Epidermal melanocyte (primary cell): ENCODE results near the gene RASGEF1C.

Source experiments
- DNase-seq: peaks from one replicate; pipeline ENCODE4 v3.0.0; 2011; ENCODE audit warnings: low spot score; ENCODE audit not compliant: insufficient read length

Gene RASGEF1C

DNA sequence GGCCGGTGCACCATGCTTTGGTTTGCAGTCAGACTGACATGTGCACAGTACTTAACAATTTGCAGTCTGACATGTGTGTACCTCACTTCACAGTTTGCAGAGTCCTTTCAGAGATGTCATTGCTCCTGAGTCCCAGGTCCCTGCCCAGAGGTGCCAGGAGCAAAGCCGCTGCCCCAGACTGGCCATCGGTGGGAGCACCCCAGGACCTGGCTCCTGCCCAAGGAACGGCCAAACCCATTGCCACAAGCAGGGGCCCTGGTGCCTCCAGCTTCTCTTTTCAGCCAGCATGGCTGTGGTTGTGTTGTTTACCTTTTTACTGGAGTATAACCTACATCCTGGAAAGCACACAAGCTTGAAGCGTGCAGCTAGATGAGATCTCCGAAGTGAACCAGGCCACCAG is 28.6 kb downstream of the RASGEF1C start:
- DNase-seq: no peak

DNA sequence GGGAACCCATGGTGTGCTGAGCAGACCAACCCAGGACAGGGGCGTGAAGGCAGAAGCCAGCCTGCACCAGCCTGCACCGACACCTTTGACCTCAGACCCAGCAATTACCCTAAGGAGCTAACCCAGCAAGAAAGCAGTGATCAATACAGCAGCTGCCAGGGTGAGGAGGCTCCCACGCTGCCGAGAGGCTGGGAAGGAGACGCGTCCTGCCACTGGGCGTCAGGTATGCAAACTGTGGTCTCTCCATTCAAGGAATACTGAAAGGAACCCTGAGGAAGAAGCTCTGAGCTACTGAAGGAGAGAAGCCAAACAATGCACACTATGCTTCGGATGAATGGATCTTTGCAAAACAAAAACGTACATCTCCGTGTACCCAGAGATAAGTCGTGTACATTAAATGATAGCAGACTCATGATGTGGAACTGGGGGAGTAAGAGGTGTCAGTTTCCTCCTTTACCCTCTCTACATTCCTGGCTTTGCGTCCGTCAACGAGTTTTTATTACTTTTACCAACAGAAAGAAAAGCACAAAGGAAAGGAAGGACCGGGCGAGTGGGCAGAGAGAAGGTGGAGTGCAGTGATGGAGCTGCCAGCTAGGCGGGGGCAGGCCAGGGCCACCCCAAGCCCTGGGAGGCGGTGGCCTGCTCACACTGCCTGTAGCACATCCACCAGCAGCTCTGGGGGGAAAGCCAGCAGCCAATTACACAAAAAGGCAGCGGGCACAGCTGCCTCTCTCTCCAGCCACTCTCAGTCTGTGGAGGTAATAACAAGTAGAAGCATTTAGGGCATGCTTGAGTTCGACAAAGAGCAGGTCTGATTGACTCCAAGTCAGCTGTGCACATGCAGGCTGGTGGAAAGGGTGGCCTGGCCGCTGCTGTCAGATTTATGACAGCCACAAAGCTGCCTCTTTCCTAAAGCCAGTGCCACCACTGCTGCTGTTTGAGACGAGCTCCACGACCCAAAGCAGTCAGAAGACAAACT is 29.3 kb downstream of the RASGEF1C start:
- DNase-seq: no peak

DNA sequence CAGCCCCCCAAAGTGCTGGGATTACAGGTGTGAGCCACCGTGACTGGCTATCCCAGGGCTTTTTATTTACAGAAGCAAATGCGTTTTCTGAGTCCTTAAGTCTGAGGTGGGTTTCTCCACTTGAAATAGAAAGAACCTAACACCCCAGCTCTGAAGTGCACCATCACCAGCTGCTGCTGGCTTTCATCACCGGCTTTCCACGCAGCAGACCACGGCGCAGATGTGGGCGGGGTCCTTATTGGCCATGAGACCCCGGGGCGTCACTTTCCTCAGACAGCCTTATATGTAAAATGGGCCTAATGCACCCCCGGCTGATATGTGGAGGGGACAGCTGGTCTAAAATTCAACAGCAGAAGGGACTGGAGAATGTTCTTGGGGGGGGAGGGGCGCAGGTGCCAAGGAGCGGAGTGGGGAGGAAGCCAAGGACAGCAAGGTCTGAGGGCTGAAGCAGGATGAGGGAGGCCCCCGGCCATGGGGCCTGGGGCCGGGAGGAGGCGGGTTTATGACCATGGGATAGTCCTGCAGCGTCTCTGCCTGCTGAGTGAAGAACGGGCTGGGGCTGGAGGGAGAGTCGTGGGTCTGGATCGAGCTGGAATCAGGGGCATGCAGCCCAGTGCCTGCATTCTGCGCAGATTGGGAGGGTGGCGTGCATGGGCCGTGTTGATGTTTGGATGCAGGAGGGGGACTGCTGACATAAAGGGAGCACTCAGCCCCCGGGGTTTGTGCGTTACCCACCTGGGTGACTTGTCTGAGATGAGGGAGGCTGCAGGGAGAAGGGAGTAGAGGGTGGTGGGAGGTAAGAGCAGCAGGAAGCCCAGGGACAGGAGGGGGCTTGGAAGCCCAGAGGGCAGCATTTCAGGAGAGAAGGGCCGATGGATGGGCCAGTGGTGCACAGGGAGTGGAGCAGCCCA is 30.2 kb downstream of the RASGEF1C start:
- DNase-seq: no peak

DNA sequence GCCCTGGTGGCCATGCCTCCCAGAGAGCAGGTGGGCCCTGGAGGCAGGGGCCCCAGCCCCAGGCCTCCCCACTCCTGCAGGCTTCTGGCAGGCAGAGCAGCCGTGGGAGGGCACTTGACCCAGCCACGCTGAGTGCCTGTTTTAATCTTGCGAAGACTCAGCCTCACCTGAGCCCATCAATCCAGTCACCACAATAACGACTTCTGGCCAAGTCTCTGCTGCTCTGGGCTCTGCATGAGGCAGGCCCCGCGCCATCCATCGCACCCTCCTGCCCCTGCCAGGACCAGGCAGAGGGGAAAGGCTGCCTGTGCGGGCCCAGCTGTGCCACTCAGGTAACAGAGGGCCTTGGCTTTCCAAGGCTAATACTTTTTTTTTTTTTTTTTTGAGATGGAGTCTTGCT is 32.8 kb downstream of the RASGEF1C start:
- no peak for DNase-seq

DNA sequence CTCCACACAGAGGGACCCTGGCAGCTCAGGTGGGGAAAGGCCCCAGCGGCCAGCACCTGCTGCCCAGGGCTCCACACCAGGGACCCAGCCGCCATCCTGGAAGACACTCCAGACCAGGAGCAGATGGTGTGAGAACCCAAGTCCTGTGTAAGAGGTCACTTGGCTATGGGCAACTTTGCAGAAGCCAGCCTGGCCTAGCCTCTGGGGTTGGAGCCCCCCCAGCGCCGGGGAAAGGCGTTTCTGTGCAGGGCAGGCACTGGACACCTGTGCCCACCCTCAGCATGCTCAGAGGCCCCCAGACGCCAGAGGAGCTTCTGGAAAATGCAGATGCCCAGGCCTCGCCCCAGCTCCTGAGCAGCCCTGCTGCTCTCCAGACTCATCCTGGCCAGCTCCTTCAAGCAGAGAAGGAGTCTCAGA is 34.0 kb downstream of the RASGEF1C start:
- no peak for DNase-seq

DNA sequence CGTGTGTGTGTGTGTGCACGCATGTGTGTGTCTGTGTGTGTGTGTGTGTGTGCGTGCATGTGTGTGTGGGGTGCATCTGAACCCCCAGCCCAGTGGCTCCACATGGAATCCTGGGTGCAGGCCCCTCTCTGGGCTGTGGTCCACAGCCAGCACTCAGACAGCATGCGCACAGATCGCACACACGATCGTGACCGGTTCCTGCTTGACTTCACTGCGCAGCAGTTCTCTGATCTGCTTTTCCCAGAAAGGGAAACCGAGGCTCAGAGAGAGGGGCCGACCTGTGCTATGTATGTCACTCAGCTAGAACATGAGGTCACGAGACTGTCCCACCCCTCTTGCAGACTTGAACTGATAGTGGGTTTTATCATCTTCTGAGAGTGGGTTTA is 34.4 kb downstream of the RASGEF1C start:
- no peak for DNase-seq

DNA sequence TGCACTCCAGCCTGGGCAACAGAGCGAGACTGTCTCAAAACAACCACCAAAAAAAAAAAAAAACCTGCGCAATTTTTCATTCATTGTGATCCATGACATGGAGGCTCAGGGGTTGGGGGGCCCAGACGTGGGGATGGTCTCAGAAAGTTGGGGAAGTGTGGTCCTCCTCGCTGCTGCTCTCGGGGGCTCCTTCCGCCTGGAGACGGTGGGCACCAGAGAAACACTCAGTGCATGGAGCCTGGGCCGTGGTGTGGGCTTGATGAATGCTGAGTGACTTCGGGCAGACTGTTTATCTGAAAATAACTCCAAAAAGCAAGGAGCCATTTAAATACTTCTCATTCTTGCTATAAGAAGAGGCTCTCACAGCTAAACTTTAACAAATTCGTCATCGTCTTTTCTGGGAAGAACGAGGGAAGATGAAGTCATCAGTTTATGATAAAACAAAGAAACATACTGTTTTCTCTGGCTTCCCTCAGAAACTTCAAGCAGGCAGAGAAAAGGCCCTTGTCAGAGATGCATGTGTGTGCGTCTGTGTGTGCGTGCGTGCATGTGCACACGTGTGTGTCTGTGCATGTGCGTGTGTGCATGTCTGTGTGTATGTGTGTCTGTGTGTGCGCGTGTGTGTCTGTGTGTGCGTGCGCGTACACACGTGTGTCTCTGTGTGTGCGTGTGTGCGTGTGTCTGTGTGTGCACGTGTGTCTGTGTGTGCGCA is 35.0 kb downstream of the RASGEF1C start:
- DNase-seq: peak; percentile 48

DNA sequence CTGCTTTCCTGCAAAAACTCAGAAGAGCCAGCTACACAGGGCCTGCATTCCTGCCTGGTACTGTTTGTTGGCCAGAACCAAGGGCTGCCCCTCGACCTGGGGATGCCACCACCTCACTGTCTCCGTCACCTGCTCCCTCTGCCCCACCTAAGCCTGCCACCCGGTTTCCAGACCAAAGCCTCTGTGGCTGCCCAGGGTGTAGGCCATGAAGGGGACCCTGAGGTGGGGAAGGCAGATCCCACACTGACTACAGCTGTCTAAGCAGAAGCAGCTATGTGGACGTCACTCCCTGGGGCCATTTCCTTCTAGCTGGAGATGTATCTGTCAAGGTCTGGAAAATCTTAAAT is 35.8 kb downstream of the RASGEF1C start:
- DNase-seq: no peak

DNA sequence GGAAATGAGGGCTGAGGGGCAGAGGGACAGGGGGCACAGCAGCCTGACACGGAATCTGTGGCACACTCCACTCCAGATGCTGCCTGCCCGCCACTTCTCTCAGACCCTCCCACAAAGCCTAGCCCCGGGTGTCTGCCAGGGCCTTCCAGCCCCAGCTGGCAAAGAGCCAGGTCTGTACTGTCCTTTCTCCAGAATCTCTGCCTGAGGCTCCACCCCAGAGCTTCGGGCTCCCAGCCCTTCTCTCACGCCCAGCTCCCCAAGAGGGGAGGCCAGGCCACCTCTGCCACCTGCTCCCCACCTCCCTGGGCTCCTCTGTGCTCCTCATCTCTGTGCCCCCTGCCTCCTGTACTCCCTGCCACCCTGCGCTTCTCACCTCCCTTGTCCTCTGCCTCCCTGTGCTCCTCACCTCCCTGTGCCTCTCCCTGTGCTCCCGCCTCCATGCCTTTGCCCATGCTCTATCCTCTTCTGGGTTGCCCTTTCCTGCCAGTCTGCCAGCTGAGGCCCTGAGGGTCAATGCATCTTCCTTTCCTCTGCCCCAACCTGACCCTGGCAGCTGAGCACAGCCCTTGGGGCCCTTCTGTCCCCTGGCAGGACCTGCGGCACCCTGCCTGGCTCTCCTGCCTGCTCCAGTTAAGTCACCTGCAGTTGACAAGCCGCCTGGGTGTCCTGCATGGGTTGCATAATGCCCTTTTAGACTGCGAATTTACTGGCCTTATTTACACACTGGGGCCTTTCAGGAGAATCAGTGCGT is 36.4 kb downstream of the RASGEF1C start:
- peak; percentile 30 for DNase-seq

DNA sequence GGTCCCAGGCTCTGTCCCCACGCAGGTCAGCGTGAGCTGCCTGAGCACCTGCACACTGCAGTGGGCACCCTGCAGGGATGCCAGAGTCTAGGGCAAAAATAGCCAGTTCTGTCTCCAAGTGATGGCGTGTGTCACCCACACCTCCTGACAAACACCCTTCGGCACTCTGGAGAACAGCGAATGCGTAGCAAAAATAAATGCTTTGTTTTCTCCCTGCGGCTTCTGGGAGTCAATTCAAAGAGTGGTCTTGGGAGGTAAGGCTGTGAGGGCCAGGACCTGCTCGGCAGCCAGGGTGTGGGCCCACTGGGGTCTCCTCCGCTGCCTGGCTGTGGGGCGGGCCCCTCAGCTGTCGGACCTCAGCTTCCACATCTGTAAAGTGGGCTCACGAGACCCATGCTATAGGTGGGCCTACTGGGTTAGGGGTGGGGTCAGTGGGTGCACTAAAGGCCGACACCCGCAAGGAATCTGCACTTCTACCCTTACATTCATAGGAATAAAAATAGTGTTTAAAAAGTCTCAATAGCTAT is 37.4 kb downstream of the RASGEF1C start:
- DNase-seq: no peak

DNA sequence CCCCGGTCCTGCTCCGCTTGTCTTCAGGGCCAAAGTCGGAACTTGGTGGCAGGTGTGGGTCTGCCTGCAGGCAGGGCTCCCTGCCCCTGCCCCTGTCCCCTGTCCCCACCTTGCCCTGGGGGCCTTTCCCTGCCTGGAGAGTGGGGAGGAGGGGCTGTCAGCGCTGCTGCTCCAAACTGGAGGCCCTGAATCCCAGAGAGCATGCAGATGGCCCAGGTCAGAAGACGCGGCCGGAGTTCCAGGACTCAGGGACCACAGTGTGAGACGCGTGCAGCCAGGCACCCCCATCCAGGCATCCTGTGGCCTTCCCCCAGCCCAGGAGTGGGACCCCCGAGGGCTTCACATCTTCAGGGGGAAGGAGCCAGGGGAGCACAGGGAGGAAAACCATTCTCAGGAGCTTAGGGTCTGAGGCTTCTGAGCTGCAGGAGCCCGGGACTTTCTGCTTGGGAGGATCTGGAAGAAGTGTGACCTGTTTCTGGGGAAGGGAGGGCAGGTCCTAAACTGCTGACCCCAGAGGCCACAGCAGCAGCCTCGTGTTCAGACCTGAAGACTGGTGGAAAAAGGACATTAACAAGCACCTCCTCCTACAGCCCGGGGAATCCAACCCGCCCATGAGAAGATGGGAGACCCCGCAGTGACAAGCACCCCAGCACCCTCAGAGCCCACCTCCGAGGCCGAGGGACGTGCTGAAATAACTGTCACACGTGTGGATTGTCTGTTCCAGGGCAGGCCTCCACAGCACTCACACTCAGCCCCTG is 38.0 kb downstream of the RASGEF1C start:
- no peak for DNase-seq

DNA sequence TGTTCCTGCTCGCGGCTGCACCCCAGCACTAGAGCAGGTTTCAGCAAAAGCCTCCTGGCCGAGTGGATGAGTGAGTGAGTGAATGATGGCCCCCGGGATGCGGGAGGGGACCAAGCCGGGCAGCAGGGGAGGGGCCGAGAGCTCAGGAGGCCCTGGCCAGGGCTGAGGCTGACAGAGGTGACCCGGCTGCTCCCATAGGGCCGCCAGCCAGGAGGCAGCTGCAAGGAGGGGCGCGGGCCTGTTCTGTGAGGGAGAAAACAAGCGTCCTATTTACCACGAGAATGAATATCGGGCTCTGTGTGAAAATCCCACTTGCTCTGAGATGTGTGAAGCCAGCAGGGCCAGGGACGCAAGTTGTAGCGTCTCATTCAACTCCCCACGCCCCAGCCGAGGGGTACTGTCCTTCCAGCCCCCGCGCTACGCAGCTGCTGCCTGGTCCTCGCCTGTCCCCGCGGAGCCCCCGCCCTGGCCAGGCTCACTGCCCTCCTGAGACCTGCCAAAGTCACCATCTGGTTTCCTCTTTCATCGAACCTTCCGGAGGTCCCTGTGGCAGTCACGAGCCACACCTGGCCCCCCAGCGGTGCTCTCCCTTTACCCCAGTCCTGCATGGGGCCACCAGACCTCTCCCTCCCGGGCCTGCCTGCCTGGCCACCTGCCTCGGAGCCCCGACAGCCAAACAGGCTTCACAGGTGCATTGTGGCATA is 38.8 kb downstream of the RASGEF1C start:
- DNase-seq: no peak

DNA sequence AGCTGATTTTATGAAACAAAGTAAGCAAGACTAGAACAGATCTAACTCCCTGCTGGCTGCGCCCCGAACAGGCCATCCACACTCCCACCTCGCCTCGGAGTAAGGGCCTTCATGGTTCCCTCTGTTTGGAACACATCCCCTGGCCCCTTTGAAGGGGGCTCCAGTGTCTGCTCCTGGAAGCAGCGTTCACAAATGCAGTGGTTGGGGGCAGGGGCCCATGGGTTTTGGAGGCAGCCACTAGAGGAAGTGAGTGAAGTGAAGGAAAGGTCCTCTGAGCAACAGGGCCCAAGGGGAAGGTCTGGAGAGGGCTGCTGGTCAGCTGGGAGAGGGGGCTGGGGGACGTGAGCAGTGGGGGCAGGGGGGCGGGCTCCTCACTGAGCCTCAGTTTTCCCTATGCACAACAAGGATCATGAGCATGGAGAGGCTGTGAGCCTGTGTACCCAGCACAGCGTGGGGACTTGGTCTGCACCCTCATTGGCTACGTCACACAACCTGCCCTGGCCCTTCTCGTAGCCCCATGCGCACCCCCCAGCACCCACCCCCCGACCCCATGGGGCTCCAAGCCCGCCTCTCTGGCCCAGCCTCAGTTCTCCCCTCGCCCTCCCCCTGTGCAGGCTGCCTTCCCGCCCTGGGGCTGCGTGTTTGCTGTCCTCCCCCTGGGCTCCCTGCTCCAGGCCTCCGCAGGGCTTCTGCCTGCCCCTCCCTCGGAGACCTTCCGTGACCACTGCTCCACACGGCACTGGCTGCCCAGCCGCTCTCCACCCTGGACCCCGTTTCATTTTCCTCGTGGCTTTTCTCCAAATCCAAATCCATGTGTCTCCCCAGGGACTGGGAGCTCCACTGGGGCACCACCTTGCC is 39.5 kb downstream of the RASGEF1C start:
- DNase-seq: no peak

DNA sequence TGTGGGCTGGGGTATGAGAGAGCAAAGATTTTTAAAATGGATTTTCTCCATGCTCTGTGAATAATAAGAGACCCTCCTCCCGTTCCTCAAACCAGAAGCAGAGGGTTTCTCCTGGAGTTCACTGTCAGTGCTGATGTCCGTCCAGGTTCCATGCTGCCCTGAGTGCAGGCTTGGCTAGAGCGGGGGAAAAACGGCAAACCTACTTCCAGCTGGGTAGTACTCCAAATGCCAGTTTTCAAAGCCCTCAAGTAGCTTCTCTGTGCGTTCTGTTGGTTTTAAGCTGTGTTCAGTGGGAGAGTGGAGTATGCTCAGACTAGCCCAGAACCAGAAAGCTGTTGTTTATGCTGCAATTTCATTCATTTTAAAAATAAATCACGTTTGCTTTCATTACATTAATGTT is 40.3 kb downstream of the RASGEF1C start:
- no peak for DNase-seq

DNA sequence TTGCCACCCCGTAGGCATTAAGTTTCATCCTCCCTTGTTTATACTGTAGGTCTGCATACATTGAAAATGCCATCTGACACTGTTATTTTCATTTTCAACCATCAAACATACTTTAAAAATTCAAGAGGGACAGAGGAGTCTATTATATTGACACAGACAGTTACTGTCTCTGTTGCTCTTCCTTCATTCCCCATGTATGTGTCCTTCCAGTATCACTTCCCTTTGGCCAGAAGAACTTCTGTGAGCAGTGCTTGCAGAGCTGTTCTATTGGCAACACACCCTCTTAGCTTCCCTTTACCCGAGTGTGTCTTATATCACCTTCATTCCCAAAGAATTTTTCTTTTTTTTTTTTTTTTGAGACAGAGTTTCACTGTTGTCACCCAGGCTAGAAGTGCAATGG is 42.8 kb downstream of the RASGEF1C start:
- DNase-seq: no peak

DNA sequence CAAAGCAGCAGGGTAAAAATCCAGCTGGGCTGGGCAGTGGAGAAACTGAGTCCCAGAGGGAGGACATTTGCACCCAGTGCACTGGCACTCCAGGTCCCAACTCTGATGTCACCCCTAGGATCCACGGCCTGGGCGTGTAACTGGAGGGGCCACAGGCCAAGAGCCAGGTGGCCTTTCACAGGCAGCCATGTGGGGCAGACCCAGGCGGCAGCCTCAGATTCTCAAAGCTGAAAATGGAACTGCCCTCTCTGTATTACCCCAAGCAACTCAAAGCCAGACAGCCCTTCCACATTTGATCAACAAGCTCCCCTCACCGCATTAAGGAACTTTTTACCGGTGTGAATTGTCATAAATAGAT is 46.7 kb downstream of the RASGEF1C start:
- no peak for DNase-seq

DNA sequence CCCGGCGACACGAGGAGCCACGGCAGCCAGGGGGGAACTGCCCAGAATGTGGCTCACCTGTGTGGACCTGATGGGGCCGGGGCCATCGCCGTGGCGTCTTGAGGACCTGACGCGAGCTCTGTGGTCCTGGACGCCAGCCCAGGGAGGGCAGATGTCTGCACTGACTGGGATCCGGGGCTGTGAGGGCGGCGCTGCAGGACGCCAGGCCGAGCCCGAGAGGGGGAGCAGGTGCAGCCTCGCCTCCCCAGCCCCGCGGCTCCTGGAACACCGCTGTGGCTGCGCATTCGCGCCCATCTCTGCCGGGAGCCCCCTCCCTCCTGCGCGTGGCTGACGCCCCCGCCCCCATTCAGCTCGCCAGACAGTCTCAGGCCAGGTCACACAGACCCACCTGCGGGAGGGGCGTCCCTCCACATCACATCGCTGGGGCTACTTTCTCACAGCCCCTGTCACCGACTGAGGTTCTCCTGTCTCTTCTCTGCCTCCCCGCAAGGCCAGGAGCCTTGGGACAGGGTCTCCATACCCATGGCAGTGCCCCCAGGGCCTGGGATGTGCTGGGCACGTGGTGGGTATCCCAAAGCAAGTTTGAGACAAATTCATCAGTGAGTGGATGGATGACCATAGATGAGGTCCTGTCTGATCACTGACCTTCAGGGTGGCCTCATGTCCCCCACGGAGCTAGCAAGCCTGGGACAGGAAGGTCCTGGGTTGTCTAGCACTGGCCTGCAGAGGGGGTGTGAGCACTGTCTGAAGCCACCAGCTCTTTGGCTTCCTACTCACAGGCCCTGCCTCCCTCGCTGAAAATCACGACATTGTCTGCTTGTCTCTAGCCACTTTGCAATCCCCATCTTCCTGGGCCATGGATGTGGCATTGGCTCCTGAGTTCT is 47.3 kb downstream of the RASGEF1C start:
- DNase-seq: no peak

DNA sequence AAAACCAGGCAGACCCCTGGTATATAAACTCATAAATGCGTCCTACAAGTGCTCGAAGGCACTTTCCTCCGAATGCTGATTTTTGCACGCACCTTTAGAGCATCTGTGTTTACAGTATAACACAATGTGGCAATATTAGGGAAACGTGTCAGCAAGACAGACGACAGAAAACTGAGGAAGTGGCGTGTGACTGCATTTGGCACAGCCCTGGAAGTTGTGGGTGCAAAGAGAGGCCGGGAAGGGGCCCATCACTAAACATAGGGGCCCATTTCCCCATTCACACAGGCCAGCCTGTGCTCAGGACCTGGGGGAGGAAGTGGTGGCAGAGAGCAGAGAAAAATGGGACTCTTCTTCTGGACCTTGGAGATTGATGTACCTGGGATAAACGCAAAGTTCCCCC is 48.2 kb downstream of the RASGEF1C start:
- no peak for DNase-seq
